ENCODE data around the gene ADAMTS12.

The ADAMTS12 gene

DNA sequence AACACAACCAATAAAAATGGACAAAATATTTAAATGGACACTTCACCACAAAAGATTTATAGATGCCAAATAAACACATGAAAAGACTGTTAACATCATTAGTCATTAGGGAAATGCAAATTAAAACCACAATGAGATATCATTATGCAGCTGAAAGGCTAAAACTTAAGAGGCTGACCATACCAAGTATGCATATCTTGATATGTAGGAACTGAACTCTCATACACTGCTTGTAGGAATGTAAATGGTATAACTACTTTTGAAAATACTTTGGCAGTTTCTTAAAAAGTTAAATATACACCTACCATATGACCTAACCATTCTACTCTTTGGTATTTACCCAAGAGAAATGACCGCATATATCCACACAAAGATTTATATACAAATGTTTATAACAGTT lies 13.6 kb upstream of the ADAMTS12 start:
- DNase-seq, result no peak

DNA sequence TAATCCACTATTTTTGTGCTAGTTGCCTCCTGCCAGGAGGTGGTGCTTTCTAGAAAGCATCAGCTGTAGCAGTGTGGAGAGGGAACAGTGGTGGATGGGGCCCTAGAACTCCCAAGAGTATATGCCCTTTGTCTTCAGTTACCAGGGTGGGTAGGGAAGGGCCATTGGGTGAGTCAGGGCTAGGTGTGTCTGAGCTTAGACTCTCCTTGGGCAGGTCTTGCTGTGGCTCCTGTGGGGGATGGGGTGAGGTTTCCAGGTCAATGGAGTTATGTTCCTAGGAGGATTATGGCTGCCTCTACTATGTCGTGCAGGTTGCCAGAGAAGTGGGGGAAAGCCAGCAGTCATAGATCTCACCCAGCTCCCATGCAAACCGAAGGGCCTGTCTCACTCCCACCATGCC lies 11.3 kb upstream of the ADAMTS12 start:
- DNase-seq, result no peak

DNA sequence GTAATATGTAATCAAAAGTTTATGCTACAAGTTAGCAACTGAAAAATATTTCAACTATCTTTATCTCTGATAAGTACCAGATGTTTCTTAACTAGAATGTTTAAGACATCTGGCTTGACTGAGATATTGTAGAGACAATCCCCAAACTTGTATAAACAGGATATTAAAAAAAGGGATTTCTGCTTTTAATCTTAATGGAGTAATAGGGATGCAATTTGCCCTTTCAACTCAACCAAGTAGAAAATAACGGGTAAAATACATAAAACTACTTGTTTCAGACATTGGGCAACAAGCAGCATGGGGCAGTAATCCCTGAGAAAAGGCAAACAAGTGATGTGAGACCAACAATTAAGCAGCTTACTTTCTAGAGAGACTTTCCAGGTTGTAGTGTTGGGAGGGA lies 9.4 kb upstream of the ADAMTS12 start:
- no peak for DNase-seq

DNA sequence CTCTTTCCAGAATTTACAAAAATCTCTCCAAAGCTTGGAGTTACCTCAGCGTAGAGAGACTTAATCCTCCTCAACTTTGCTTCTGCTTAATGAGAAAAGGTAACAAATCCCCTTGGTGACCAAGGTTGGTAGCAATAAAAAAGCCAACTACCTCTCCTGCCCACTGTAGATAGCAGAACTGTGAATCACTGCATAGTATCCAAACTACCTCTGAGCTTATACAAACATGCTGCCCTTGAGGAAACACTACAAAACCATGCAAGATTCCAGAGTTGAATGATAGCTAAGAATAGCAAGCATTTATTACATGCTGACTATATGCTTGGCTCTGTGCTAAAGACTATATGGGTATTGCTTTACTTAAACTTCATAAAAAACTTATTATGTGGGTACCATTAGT lies 2.8 kb upstream of the ADAMTS12 start:
- DNase-seq, result no peak

DNA sequence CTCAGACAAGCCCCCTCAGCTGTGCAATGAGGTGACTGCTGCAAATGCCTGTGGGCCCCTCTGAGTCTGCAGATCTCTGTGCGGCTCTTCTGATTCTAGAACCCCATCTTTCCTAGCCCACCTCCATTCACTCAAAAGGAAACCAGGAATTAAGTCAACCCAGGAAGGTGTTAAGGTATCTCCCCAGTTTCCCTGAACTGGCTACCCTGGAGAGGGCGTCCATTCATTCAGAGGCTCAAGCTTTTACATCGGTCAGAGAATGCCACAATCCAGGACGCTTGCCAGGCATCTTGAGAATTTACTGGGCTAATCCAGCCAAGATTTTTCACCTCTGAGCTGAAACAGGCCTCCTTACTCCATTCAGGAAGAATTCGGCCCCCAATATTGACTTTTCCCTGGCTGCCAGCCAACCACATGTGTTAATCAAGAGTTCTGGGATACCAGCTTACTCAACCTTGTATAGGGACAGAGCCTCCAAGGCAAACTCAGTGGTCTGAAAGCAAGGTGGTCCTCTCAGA lies 889 bp upstream of the ADAMTS12 start:
- no peak for DNase-seq

DNA sequence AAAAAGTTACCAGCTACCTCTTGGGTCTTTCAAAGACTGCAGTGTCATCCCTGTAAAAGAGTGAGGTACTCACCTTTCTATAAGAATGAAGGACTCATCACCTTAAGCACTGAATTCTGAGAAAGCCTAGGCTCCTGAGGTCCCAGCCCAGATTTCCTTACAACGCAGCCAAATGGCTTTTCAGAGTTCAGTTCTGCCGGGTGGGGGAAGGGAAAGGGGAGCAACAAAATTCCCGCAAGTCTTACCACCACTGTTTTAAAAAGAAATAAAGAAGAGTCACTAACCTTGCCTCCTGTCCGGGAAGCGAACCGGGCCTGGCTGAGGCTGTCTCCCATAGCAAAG lies 373 bp downstream of the ADAMTS12 start:
- no peak for DNase-seq

DNA sequence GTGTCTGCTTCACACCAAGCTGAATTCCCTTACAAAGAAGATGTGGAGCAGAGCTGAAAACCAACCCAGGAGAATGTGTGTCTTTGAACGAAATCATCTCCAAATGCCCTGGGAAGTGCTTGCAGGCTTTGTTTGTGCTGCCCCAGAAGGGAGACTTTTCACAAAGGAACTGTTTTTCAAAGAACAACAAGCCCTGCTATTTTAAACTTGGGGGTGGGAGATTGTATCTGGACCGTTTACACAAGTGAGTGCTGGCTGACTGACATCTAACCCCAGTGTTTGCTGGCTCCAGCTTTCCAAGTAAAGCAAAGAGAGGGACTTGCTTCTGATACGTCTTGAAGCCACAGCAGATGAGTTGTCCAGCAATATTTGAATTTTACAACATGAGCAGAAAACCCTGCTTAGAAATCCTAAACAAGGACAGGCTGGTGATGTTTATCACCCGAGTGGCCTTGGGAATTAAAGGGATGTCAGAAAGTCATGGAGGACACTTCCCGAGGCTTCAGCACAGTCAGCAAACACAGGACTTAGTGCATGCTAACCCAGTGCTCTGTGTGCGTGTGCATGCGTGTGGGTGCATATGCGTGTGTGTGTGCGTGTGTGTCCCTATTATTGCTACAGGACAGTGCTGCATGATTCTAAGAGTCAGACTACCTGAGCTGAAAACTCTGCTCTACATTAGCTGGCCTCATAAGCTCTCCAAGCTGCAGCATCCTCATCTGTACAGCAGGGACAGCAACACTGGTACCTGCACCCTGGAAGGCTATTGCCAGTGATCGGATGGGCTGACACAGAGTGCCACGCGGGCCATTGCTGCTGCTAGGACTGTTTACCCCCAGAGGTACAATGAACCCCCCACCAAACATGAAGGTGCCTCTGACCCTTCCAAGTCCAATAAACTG lies 1.4 kb downstream of the ADAMTS12 start:
- no peak for DNase-seq

DNA sequence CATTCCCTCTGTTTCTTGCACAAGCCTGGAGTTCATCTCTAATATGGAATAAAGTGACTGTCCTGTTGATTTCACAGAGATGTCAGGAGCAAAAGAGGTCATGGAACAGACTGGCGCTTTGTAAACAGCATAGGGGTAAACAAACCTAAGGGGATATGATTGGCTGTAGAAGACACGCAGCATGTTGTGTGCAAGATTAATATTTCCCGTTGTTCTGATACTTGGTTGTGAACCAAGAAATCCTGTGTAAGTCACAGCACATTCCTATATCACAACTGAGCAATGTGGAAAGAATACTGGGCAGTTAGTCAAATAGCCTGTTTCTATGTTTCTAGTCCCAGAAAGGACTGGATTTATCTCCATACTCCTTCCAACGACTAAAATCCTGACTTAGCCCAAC lies 3.2 kb downstream of the ADAMTS12 start:
- no peak for DNase-seq

DNA sequence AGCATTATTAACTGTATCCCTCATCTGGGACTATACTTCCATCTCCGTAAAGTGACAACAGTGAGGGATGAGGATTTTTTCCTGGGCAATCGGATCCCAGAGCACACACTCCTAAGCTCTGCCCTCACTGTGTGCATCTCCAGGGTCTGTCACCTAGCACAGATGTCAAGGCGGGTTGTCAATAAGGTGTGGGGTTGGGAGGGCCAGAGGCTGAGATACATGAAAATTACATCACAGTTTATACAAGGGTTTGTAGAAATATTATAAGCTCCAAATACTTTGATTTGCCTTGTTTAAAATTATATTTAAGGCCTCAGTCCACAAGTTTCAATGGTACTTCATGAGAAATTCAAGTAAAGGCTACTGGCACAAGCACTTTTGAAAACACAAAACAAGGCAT lies 4.5 kb downstream of the ADAMTS12 start:
- no peak for DNase-seq

DNA sequence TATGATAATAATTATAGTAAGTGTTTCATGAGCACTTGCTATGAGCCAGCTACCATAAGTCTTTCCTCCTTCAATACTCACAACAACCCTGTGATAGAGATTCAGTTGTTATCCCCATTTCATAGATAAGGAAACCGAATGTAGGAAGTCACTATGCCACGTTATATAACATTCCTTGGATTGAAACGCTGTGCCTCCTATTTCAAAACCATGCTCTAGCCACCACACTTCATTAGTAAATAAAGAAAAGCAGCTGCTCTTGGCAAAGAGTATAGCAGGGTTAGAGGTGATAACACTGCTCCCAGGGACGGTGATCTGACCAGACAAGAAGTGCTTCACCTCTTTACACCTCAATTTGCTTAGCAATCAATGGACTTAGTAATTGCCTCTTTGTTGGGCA lies 5.5 kb downstream of the ADAMTS12 start:
- DNase-seq, result no peak

DNA sequence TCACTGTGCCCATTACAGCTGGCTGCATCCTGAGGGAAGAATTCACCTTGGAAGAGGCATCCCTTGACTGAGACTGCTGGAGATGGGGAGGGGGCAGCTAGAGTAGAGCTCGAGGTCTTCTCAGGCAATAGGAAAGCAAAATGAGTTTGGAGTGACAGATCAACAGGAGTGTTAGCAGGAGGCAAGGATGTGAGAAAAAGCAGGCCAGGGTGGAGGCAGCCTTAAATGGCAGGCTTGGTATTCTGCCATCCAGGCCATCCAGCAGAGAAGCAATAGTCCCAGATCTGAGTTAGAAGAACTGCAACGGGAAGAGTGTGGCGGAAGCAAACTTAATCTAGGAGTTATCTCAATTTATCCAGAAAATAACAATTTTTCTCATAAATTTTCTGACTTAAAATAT lies 6.1 kb downstream of the ADAMTS12 start:
- DNase-seq, result no peak

DNA sequence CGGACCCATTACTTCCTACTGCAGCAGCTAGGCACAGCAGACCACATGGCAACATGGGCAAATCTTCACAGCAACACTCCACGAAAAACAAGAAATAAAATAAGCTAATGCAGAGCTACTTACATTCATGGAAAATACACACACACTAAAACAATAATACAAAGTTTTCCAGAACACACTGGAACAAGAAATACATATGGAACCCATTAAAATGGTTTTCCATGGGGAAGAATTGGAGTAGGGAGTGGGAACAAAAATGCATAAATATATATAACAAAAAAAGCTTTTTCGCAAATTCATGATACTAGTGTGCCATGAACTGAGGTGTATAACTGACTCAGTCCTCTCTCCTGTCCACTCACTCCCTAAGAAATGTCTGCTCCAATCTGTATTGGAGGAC lies 8.3 kb downstream of the ADAMTS12 start:
- DNase-seq, result no peak

DNA sequence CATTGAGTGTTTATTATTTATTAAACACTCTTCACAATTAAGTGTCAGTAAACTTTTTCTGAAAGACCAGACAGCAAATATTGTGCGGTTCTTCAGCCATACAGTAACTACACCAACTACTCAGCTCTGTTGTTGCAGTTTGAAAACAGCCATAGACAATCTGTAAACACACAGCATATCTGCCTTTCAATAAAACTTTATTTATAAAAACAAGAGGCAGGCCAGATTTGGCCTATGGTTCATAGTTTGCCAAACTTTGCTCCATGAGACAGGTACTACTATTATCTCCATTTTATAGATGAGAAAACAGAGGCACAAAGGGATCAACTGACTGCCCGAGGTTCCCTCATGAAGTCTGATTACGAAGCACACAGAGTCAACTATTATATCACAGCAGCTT lies 11.5 kb downstream of the ADAMTS12 start:
- DNase-seq, result no peak

DNA sequence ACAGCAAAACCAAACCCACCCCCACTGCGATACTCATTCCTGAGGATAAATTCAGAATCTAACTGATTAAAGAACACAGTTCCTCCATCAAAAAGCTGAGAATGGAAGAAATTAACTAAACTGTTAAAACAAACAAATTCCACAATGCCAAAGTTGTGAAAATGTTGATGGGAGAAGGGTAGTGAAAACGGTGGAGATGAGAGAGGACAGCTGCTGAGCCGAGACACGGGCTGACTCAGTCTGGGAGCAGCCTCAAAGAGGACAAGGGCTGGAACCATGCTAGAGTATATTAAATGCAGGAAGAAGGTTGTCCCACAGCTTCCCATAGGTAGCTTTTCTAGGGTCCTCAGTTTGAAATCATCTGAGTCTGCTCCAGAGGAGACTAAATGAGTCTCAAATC lies 14.3 kb downstream of the ADAMTS12 start:
- no peak for DNase-seq

DNA sequence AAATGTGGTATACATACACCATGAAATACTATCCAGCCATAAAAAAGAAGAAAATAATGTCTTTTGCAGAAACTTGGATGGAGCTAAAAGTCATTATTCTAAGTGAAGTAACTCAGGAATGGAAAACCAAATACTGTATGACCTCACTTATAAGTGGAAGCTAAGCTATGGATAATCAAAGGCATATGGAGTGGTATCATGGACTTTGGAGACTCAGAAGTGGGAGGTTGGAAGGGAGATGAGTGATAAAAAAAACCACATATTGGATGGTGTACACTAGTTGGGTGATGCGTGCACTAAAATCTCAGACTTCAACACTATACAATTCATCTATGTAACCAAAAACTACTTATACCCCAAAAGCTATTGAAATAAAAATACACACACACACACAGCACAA lies 24.5 kb downstream of the ADAMTS12 start:
- DNase-seq, result no peak

DNA sequence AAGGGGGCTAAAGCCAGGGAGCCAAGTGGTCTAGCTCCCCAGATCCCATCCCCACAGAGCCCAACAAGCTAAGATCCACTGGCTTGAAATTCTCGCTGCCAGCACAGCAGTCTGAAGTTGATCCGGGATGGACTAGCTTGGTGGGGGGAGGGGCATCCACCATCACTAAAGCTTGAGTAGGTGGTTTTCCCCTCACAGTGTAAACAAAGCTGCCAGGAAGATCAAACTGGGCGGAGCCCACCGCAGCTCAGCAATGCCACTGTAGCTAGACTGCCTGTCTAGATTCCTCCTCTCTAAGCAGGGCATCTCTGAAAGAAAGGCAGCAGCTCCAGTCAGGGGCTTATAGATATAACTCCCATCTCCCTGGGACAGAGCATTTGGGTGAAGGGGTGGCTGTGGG lies 32.6 kb downstream of the ADAMTS12 start:
- peak; percentile 21 for DNase-seq

DNA sequence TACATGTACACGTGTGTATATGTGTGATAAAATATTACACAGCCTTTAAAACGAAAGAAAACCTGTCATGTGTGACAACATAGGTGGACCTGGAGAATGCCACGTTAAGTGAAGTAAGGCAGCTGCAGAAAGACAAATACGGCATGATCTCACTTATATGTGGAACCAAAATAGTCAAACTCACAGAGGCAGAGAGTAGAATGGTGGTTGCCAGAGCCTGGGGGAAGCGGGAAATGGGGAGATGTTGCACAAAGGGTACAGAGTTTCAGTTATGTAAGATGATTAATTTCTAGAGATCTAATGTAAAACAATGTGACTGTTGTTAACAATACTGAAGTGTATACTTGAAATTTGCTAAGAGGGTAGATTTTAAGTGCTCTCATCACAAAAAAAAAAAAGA lies 34.8 kb downstream of the ADAMTS12 start:
- DNase-seq, result no peak

DNA sequence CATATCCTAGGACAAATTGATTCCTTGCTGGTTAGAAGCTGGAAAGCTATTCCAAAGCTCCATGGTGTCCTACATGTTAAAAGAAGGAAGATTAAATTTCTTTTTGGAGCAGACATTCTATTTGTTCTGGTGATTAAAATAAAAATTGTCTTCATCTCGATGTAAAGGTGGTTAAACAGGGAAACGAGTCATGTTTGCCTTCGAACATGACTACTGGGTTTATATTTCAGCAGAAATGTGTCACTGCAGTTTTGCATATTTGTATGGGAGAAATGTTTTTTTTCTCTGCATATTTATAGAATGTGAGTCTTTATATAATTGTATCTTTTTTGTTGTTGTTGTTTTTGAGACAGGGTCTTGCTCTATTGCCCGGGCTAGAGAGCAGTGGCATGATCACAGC lies 36.4 kb downstream of the ADAMTS12 start:
- no peak for DNase-seq

DNA sequence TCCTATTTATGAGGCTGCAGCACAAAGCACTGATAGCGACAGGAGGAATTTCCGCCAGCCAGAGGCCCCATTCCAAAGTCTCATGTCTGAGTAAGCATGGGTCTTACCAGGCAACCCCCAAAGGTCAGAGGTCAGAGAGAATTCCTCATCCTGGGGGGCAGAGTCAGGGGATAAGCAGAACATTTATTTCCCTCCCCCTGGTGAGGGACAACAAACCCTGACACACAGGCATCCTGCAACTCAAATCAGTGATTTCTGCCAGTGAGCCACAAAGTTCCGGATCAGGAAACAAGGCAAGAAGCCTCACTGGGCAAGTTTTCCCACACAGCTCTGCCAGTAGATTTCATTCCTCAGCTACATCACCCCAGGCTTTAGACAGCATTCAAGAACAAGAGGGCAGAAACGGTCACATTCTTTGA lies 37.0 kb downstream of the ADAMTS12 start:
- no peak for DNase-seq

DNA sequence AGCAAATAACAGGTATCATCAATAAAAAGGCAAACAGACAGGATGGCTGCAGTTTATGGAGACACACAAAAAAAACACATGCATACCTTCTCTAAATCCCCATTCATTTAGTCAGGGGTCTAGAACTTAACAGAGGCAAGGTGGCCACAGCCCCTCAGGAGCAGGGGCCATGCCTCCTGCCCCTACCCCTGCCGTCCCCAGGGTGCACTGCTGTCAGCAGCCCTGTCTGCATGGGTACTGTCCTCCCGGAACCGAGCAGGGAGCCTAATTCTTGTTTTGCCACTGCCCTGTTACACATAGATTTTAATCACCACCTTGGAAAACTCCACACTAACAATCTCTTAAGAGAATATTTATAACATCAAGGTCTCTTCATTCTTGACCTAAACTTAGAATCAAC lies 39.0 kb downstream of the ADAMTS12 start:
- no peak for DNase-seq

DNA sequence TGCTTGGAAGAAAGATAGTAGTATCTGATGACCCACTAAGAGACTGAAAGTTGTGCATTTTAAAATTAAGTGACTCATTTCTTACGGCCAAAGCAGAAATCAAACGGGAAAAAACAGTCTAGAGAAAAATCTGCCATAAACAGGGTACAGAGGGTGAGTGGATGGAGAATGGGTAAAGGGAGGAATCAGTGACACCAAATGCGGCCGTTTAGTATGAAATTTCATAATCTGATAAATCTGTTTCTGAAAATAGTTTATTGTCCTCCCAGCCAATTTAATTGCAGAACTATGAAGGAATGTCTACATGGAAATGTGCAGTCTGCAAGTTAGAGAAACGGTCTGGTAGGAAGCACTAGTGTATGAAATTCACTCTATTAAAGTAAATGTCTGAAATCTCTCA lies 39.5 kb downstream of the ADAMTS12 start:
- no peak for DNase-seq

DNA sequence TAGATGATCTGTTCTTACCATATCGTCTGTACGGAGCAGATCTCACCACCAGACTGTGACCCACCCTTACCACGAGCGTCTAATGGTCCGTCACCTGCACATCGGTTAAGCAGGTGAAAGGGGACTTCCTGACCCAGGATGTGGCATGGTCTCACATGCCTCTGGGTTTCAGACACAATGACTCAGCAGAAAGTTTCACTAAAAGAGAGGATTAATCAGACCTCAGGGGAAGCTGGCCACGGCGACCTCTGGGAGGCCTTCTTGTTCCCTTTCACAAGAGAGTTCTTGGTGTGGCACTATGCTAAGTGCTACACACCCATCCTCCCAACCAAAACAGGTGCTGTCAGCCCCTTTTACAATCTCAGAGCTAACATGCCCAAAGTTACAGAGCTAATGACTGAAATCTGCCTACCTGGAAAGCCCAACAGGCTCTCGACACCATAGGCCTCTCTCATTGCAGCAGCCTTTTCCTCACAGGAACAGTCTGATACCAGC lies 41.6 kb downstream of the ADAMTS12 start:
- DNase-seq, result peak; percentile 28

DNA sequence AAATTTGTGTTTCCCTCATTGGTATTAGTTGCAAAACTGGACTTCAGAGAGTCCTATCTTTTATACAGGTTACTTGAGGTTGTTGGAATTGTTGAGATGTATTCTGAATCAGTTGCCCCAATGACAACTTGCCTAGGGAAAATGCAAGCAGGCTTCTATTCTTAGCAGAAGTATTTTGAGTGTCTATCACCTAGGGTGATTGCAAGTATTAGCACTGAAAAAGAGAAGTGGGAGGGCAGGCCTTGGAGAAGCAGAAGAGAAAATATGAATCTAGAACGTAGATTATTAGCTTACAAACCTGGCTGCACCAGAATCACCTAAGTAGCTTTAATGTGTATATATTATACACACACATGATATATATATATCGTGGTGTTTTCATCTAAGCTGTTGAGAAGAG lies 43.2 kb downstream of the ADAMTS12 start:
- DNase-seq, result no peak

DNA sequence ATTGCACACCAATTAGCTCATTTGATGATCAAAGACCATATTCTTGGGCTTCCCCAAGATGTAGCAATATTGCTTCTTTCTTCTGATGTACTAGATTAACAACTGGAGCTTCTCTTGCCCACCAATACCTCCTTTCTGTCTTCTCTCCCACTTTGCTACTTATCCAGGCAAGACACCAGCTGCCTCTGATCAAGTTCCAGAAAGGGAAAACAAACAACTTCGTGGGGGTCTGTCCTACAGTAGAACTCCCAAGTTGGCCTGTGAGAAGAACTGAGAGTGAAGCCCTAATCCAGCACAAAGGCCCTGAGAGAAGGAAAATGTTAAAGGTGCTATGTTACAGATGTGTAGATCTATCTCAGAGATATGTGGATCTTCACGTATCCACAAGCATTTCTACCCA lies 44.9 kb downstream of the ADAMTS12 start:
- no peak for DNase-seq

DNA sequence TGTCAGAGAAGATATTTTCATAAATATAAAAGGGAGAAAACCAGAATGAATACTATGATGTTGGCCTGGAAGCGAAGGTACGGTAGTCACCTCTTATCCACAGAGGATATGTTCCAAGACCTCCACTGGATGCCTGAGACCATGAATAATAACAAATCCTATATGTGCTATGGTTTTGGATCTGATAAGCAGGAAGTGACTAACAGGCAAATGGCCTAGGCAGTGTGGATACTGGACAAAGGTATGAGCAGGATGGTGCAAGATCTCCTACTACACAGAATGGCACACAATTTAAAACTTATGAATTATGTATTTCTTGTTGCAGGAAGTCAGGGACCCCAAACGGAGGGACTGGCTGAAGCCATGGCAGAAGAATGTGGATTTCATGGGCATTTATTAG lies 48.2 kb downstream of the ADAMTS12 start:
- no peak for DNase-seq

Measured in activated naive CD4-positive, alpha-beta T cell treated with Interleukin-2 at 50 U/mL for 16 hours (primary cell).